Tibial nerve (tissue), 3 donors: ENCODE measurements around the gene TAF8.

Experiments
- POLR2A ChIP-seq, 2 donors: fragments of 450-650 bp; IDR thresholded peaks; one replicate each; pipeline ENCODE4 v1.6.1; 2017; ENCODE audit warnings: antibody characterized with exemption in 2 of 2, mild to moderate bottlenecking in 2 of 2, moderate library complexity in 2 of 2
- TF ChIP-seq, protein P1 (sequence below), 5 experiments: fragments of 200-600 bp in 3 of 5; fragments of 450-650 bp in 2 of 5; sonication (generic) in 3 of 5; IDR thresholded peaks; one replicate each; pipeline ENCODE4 v1.5.1; 2016 to 2019; ENCODE audit warnings: antibody characterized with exemption in 5 of 5, mild to moderate bottlenecking in 3 of 5, moderate library complexity in 2 of 5

DNA sequence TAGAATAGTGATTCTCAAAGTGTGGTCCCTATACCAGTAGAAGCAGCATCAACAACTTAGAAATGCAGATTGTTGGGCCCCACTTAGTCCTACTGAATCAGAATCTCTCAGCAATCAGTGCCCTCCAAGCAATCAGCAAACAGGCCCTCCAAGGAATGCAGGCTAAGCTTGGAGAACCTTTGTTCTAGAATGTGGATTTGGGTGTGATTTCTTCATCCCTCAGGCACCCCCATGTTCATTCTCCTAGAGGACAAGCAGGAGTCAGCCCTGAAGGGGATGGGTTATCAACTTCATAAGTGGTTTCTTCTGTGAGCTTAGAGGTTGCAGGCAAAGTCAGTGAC is 40.5 kb upstream of the TAF8 start:
- no peak for TF ChIP-seq POLR2A (IDR thresholded peaks at IDR 0.05)
- TF ChIP-seq, protein P1, sequence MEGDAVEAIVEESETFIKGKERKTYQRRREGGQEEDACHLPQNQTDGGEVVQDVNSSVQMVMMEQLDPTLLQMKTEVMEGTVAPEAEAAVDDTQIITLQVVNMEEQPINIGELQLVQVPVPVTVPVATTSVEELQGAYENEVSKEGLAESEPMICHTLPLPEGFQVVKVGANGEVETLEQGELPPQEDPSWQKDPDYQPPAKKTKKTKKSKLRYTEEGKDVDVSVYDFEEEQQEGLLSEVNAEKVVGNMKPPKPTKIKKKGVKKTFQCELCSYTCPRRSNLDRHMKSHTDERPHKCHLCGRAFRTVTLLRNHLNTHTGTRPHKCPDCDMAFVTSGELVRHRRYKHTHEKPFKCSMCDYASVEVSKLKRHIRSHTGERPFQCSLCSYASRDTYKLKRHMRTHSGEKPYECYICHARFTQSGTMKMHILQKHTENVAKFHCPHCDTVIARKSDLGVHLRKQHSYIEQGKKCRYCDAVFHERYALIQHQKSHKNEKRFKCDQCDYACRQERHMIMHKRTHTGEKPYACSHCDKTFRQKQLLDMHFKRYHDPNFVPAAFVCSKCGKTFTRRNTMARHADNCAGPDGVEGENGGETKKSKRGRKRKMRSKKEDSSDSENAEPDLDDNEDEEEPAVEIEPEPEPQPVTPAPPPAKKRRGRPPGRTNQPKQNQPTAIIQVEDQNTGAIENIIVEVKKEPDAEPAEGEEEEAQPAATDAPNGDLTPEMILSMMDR (IDR thresholded peaks at IDR 0.05) = no peak
